A549 (cell line): ENCODE measurements around the gene POLDIP3. TPM values are rescaled to one million over a fixed set of nuclear protein-coding genes. Genes with fewer than 3 reads are reported as not detected.

Experiments used
- ATAC-seq, 2 experiments: fragments of 200-7000 bp in 1 of 2; fragments of >200 bp in 1 of 2; cut with Nextera tagmentation in 1 of 2; cut with Tn5 transposase in 1 of 2; 3 replicates each; pipeline versions ENCODE4 v1.8.0 to v1.9.1; 2018 to 2020; ENCODE audit warnings: mild to moderate bottlenecking in 1 of 2, moderate library complexity in 1 of 2
- CTCF ChIA-PET: fragments of 300-600 bp; sonication (Branson Sonifier 250); formaldehyde crosslinking; extraction: SDS; loops from one replicate; lab custom pipeline; 2021; ENCODE audit warnings: antibody characterized with exemption, inconsistent platforms; lab: Yijun Ruan, JAX
- POLR2A ChIA-PET: fragments of 350-600 bp; formaldehyde crosslinking; extraction: SDS; loops from one replicate; lab custom pipeline; 2021; ENCODE audit warnings: antibody characterized with exemption, inconsistent platforms; lab: Yijun Ruan, JAX
- DNase-seq, 2 experiments: peaks; one replicate each; pipeline versions ENCODE4 v3.0.0 to v3.0.0-alpha.2; 2011 to 2016; ENCODE audit warnings: low read depth in 1 of 2, low spot score in 1 of 2
- FAIRE-seq: peaks from 2 replicates; lab custom pipeline; 2011; peaks lifted over from hg19 to GRCh38; lab: Jason Lieb, UNC
- H3K27ac ChIP-seq, 2 experiments: fragments of >200 bp; sonication (Bioruptor Twin); formaldehyde crosslinking; 3 replicates each; pipeline ENCODE4 v1.5.1; 2016 to 2017
- H3K4me1 ChIP-seq: fragments of >200 bp; sonication (Bioruptor Twin); formaldehyde crosslinking; 3 replicates; pipeline ENCODE4 v1.6.1; 2016
- H3K4me2 ChIP-seq: fragments of >200 bp; sonication (Bioruptor Twin); formaldehyde crosslinking; 3 replicates; pipeline ENCODE4 v1.6.1; 2016
- H3K4me3 ChIP-seq: fragments of >200 bp; sonication (Bioruptor Twin); formaldehyde crosslinking; 3 replicates; pipeline ENCODE4 v1.5.1; 2016
- H3K9me3 ChIP-seq: fragments of >200 bp; sonication (Bioruptor Twin); formaldehyde crosslinking; 3 replicates; pipeline ENCODE4 v1.6.1; 2016
- CBX2 ChIP-seq: fragments of 200-600 bp; sonication (generic); IDR thresholded peaks from 2 replicates; pipeline ENCODE4 v1.6.1; 2016; ENCODE audit warnings: low read depth, mild to moderate bottlenecking, borderline replicate concordance
- CTCF ChIP-seq: fragments of >200 bp; sonication (Bioruptor Twin); formaldehyde crosslinking; IDR thresholded peaks from 3 replicates; pipeline ENCODE4 v1.5.1; 2016
- EP300 ChIP-seq, 2 experiments: fragments of >200 bp; sonication (Bioruptor Twin); formaldehyde crosslinking; IDR thresholded peaks; 2 replicates in 1 of 2; 3 replicates in 1 of 2; pipeline ENCODE4 v1.6.1; 2016 to 2017
- ESRRA ChIP-seq: fragments of 150-350 bp; IDR thresholded peaks from 2 replicates; pipeline ENCODE4 v1.6.1; 2014; ENCODE audit warnings: mild to moderate bottlenecking, low read length, borderline replicate concordance
- GATA3 ChIP-seq: IDR thresholded peaks from 2 replicates; pipeline ENCODE4 v1.6.1; 2012; ENCODE audit warnings: borderline replicate concordance
- MAZ ChIP-seq: fragments of 150-350 bp; IDR thresholded peaks from 2 replicates; pipeline ENCODE4 v1.6.1; 2014; ENCODE audit warnings: antibody characterized with exemption, low read depth, low read length, borderline replicate concordance
- MYC ChIP-seq: IDR thresholded peaks from 2 replicates; pipeline ENCODE4 v1.6.1; 2012; ENCODE audit warnings: mild to moderate bottlenecking, inconsistent platforms, low read length, improper control_type of control experiment, borderline replicate concordance
- NFE2L2 ChIP-seq: fragments of 150-350 bp; conservative IDR thresholded peaks from 2 replicates; pipeline ENCODE4 v1.6.1; 2014; ENCODE audit warnings: low read length
- NPAS2 ChIP-seq: fragments of 250-450 bp; sonication (Bioruptor Pico); IDR thresholded peaks from 2 replicates; pipeline ENCODE4 v1.8.0; 2022; ENCODE audit warnings: mild to moderate bottlenecking, moderate library complexity, borderline replicate concordance
- RAD21 ChIP-seq, 2 experiments: fragments of >200 bp in 1 of 2; sonication (Bioruptor Twin) in 1 of 2; formaldehyde crosslinking in 1 of 2; IDR thresholded peaks in 1 of 2; conservative IDR thresholded peaks in 1 of 2; 2 replicates in 1 of 2; 3 replicates in 1 of 2; pipeline ENCODE4 v1.6.1; 2012 to 2018; ENCODE audit warnings: inconsistent platforms in 1 of 2
- RCOR1 ChIP-seq: fragments of 150-350 bp; IDR thresholded peaks from 2 replicates; pipeline ENCODE4 v1.6.1; 2014; ENCODE audit warnings: antibody characterized with exemption, low read length, low read depth
- RFX5 ChIP-seq: fragments of 450-650 bp; IDR thresholded peaks from 2 replicates; pipeline ENCODE4 v1.7.1; 2014; ENCODE audit warnings: antibody characterized with exemption, mild to moderate bottlenecking, moderate library complexity
- SMC3 ChIP-seq: fragments of >200 bp; sonication (Bioruptor Twin); formaldehyde crosslinking; IDR thresholded peaks from 3 replicates; pipeline ENCODE4 v1.6.1; 2018; ENCODE audit warnings: inconsistent platforms
- WGBS: methylation state at CpG from one replicate; pipeline ENCODE4 v1.1.6; 2017; ENCODE audit errors: missing lambda C conversion rate; 5-methylcytosine and 5-hydroxymethylcytosine counted together
- polyA plus RNA-seq, 4 experiments: library from polyadenylated mRNA; depleted of rRNA in 3 of 4; stranded (reverse); fragments of >200 nt; fragmentation: RNase III in 1 of 4; extraction: RNeasy Plus Mini Kit Qiagen cat#74134 plus additional on column Dnase treatment in 1 of 4; gene quantifications; 2 replicates in 3 of 4; 3 replicates in 1 of 4; pipeline ENCODE4 v1.2.3, GENCODE V29; 2011 to 2017
- TF ChIP-seq, protein P1 (sequence below): fragments of 450-650 bp; IDR thresholded peaks from 2 replicates; pipeline ENCODE4 v1.6.1; 2014; ENCODE audit warnings: antibody characterized with exemption
- TF ChIP-seq, protein P2 (sequence below): IDR thresholded peaks from 2 replicates; pipeline ENCODE4 v1.6.1; 2012
- TF ChIP-seq, protein P3 (sequence below): IDR thresholded peaks from 2 replicates; pipeline ENCODE4 v1.6.1; 2012

POLDIP3 gene
- polyA plus RNA-seq, 2 of the 4 experiments (the other 2 are of a cell fraction) = 31.5 to 31.8 TPM

- no peak overlapping the region for H3K4me2 ChIP-seq
- TF ChIP-seq GATA3 (no peak), RAD21 (conservative IDR thresholded peaks at IDR 0.05 in 1 of 2, IDR thresholded peaks at IDR 0.05 in 1 of 2) (peak; percentile 77), SMC3 (peak; percentile 84), CTCF (peak; percentile 78)
- TF ChIP-seq, protein P1, sequence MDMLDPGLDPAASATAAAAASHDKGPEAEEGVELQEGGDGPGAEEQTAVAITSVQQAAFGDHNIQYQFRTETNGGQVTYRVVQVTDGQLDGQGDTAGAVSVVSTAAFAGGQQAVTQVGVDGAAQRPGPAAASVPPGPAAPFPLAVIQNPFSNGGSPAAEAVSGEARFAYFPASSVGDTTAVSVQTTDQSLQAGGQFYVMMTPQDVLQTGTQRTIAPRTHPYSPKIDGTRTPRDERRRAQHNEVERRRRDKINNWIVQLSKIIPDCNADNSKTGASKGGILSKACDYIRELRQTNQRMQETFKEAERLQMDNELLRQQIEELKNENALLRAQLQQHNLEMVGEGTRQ = peak; percentile 51
- TF ChIP-seq, protein P2, sequence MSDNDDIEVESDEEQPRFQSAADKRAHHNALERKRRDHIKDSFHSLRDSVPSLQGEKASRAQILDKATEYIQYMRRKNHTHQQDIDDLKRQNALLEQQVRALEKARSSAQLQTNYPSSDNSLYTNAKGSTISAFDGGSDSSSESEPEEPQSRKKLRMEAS = no peak; the same call in 1 of the 2 replicates
- TF ChIP-seq, all 56 proteins: peak for 4
- FAIRE-seq = no peak
- DNase-seq = peak; percentile 64 to 80
- no peaks in the 10 kb centered on the region for H3K9me3 ChIP-seq
- H3K27ac ChIP-seq = no peak overlapping the region; a peak in 1 of 6 replicates
- peak; percentile 88 to 94 for ATAC-seq
- ChIA-PET CTCF (interaction anchor here (0.6 to 4.3 kb wide), 29 partner anchors 8 to 725 kb away, joined by 3 to 42 read pairs (median 4); partner anchors contain the start of genes A4GALT and CYB5R3), POLR2A (no interaction called here)
- WGBS = 45% methylated on average over 9 of the region's 11 CpGs
- H3K4me3 ChIP-seq = no peak overlapping the region
- peaks cover 10% of the 10 kb centered on the region; the same call in 2 of the 3 replicates for H3K4me1 ChIP-seq
Observed at GRCh38 chr22:42621505-42622002, 6.9 kb upstream of the POLDIP3 start.

DNA sequence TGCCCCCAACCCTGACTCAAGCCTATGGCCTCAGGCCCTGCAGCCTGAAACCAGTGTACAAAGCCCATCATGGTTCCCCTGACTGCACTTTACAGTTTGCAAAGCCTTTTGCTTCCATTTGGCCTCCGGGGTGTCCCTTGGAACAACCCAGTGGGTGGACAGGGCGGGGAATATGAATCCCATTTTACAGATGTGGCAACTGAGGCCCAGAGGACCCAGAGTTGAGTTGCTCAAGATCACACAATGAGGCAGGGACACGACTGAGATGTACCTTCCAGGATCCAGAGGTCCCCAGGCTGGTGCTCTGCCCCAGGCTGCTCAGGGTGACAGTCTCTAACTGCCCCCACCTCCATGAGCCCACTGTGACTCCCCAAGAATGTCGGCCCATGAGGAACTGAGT is 5.4 kb upstream of the POLDIP3 start:
- FAIRE-seq = no peak
- Histone ChIP-seq H3K27ac (no peak overlapping the region), H3K9me3 (no peaks in the 10 kb centered on the region), H3K4me2 (no peak overlapping the region), H3K4me3 (no peak overlapping the region), H3K4me1 (peaks cover 14% of the 10 kb centered on the region; the same call in 2 of the 3 replicates)
- ChIA-PET CTCF (interaction anchor here (1.2 to 4.3 kb wide), 5 partner anchors 9 to 248 kb away, joined by 3 to 42 read pairs (median 7); partner anchors contain the start of gene CYB5R3), POLR2A (no interaction called here)
- no peak for DNase-seq
- no peak for ATAC-seq
- TF ChIP-seq, protein P1 = no peak
- TF ChIP-seq MYC (no peak), MAZ (no peak), NPAS2 (no peak), RFX5 (no peak), ESRRA (no peak), NFE2L2 (no peak), EP300 (IDR thresholded peaks at IDR 0.05) (no peak), CBX2 (no peak), RCOR1 (no peak)
- TF ChIP-seq, protein P3, sequence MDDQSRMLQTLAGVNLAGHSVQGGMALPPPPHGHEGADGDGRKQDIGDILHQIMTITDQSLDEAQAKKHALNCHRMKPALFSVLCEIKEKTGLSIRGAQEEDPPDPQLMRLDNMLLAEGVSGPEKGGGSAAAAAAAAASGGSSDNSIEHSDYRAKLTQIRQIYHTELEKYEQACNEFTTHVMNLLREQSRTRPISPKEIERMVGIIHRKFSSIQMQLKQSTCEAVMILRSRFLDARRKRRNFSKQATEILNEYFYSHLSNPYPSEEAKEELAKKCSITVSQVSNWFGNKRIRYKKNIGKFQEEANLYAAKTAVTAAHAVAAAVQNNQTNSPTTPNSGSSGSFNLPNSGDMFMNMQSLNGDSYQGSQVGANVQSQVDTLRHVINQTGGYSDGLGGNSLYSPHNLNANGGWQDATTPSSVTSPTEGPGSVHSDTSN = no peak
- 83% methylated on average over 4 of the region's 4 CpGs for WGBS
